OCI-LY1 (cell line): ENCODE results near the gene NLRP6.

Source experiments
- H2AFZ ChIP-seq: fragments of 200-600 bp; sonication (generic), shearing (Covaris generic); 2 replicates; pipeline ENCODE4 v1.6.0; 2014; ENCODE audit warnings: antibody characterized with exemption, mild to moderate bottlenecking, low read length
- H3F3A ChIP-seq: fragments of 200-600 bp; sonication (generic), shearing (Covaris generic); 2 replicates; pipeline ENCODE4 v1.6.0; 2014; ENCODE audit warnings: mild to moderate bottlenecking, antibody characterized with exemption, low read length, moderate library complexity; ENCODE audit not compliant: insufficient read depth
- H3K27ac ChIP-seq: fragments of 200-600 bp; sonication (generic); 2 replicates; pipeline ENCODE4 v1.5.1; 2014; ENCODE audit warnings: low read length, mixed run types, mild to moderate bottlenecking, low read depth; ENCODE audit not compliant: poor library complexity, severe bottlenecking
- H3K27me3 ChIP-seq: fragments of 200-600 bp; sonication (generic); 2 replicates; pipeline ENCODE4 v1.6.0; 2014; ENCODE audit warnings: antibody characterized with exemption, mild to moderate bottlenecking, low read length, moderate library complexity; ENCODE audit not compliant: insufficient read depth
- H3K36me3 ChIP-seq: fragments of 200-600 bp; sonication (generic); 2 replicates; pipeline ENCODE4 v1.6.1; 2014; ENCODE audit warnings: mild to moderate bottlenecking, antibody characterized with exemption, low read length, moderate library complexity, mixed read lengths; ENCODE audit not compliant: insufficient read depth
- H3K4me1 ChIP-seq: fragments of 200-600 bp; sonication (generic); 2 replicates; pipeline ENCODE4 v1.5.1; 2014; ENCODE audit warnings: mild to moderate bottlenecking, low read length, moderate library complexity; ENCODE audit not compliant: insufficient read depth, severe bottlenecking
- H3K4me2 ChIP-seq: fragments of 200-600 bp; sonication (generic), shearing (Covaris generic); 2 replicates; pipeline ENCODE4 v1.6.1; 2014; ENCODE audit warnings: low read length
- H3K4me3 ChIP-seq: fragments of 200-600 bp; sonication (generic); 2 replicates; pipeline ENCODE4 v1.5.1; 2014; ENCODE audit warnings: low read length, low read depth, mild to moderate bottlenecking, mixed read lengths; ENCODE audit not compliant: poor library complexity, severe bottlenecking
- H3K79me2 ChIP-seq: fragments of 200-600 bp; shearing (Covaris generic); 2 replicates; pipeline ENCODE4 v1.6.1; 2016; ENCODE audit warnings: mixed run types, low read length, mixed read lengths; ENCODE audit not compliant: insufficient read depth
- H3K9ac ChIP-seq: fragments of 200-600 bp; sonication (generic), shearing (Covaris generic); 2 replicates; pipeline ENCODE4 v1.6.1; 2014; ENCODE audit warnings: mild to moderate bottlenecking, low read length, mixed read lengths
- H3K9me2 ChIP-seq: fragments of 200-600 bp; sonication (generic), shearing (Covaris generic); 2 replicates; pipeline ENCODE4 v1.6.1; 2014; ENCODE audit warnings: low read depth, mild to moderate bottlenecking, low read length, mixed read lengths
- H3K9me3 ChIP-seq: fragments of 200-600 bp; shearing (Covaris generic); 2 replicates; pipeline ENCODE4 v1.6.1; 2014; ENCODE audit warnings: low read length, mixed read lengths
- H4K20me1 ChIP-seq: fragments of 200-600 bp; sonication (generic), shearing (Covaris generic); 2 replicates; pipeline ENCODE4 v1.6.0; 2016; ENCODE audit warnings: mild to moderate bottlenecking, low read length; ENCODE audit not compliant: insufficient read depth
- CTCF ChIP-seq: fragments of 200-600 bp; sonication (generic), shearing (Covaris generic); IDR thresholded peaks from 2 replicates; pipeline ENCODE4 v1.5.1; 2017; ENCODE audit warnings: mild to moderate bottlenecking, antibody characterized with exemption, low read length, moderate library complexity, mixed read lengths
- EZH2 ChIP-seq: fragments of 200-600 bp; sonication (generic), shearing (Covaris generic); IDR thresholded peaks from 2 replicates; pipeline ENCODE4 v1.8.0; 2017; ENCODE audit warnings: borderline replicate concordance, mixed run types, mild to moderate bottlenecking, antibody characterized with exemption, low read length, moderate library complexity, mixed read lengths

The NLRP6 gene

DNA sequence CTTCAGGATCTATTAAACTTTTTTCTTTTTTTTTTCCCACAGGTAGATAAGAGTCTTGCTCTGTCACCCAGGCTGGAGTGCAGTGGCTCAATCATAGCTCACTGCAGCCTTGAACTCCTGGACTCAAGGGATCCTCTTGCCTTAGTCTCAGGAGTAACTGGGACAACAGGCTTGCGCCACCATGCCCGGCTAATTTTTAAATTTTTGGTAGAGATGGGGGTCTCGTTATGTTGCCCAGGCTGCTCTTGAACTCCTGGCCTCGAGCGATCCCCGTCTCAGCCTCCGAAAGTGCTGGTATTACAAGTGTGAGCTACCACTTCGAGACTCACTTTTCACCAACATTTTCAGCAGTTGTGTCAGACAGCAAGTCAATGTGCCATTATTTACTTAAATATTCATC, 43.0 kb upstream of the NLRP6 start:
- H3F3A ChIP-seq, result no peaks in the 10 kb centered on the region
- no peaks in the 10 kb centered on the region for H3K27me3 ChIP-seq
- H4K20me1 ChIP-seq, result no peaks in the 10 kb centered on the region
- H3K4me3 ChIP-seq, result peak overlapping the region; percentile 78
- TF ChIP-seq EZH2 (no peak), CTCF (no peak)
- peak overlapping the region; percentile 90 for H3K4me2 ChIP-seq
- H3K4me1 ChIP-seq, result peaks cover 23% of the 10 kb centered on the region
- no peak overlapping the region for H3K27ac ChIP-seq
- H3K9me2 ChIP-seq, result no peaks in the 10 kb centered on the region
- H3K9me3 ChIP-seq, result no peaks in the 10 kb centered on the region
- H3K79me2 ChIP-seq, result peaks cover 32% of the 10 kb centered on the region
- H3K9ac ChIP-seq, result peak overlapping the region; percentile 77
- H2AFZ ChIP-seq, result no peak overlapping the region
- H3K36me3 ChIP-seq, result peaks cover 20% of the 10 kb centered on the region

GRCh38 chr11:235609-235996, 42.6 kb upstream of the NLRP6 start:
- Histone ChIP-seq H3F3A (no peaks in the 10 kb centered on the region), H3K4me2 (peak overlapping the region; percentile 90), H3K9me3 (no peaks in the 10 kb centered on the region), H3K9ac (peak overlapping the region; percentile 77), H3K79me2 (peaks cover 32% of the 10 kb centered on the region), H3K27me3 (no peaks in the 10 kb centered on the region), H3K4me1 (peaks cover 23% of the 10 kb centered on the region), H3K36me3 (peaks cover 23% of the 10 kb centered on the region), H3K4me3 (peak overlapping the region; percentile 78), H4K20me1 (no peaks in the 10 kb centered on the region), H3K27ac (peak overlapping the region; percentile 25), H2AFZ (no peak overlapping the region), H3K9me2 (no peaks in the 10 kb centered on the region)
- no peak for TF ChIP-seq EZH2
- TF ChIP-seq CTCF, result no peak

DNA sequence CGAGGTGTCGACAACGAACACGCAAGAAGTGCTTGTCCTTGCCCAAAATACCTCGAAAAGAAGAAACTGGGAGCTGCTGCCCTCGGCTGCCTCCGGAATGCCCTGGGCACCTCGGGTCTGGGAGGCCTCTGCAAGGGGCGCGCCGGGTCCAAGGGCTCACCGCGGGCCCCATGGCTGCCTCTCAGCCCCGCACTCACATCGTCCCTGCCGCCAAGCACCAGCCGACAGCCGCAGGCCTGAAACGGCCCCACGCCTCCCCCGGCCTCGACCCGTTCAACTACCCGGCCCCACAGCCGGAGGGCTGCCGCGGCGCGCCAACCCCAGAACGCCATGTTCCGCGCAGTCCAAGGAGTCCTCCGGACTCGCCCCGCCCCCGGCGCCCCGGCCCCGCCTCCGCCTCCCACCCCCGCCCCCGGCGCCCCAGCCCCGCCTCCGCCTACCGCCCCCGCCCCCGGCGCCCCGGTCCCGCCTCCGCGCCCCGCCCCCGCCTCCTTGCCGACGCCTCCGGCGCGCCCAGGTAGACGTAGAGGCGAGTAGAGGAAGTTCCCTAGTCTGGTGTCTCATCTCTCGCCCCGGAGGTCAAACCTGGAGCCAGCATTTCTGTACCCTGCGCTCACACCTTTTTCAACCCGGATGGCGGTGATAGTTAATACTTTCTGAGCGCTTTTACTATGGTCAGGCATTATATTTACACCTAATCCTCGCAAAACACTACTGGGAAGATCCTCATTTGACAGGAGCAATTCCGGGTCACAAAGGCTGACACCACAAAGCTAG, 42.0 kb upstream of the NLRP6 start, which contains the start of gene SIRT3:
Gene SIRT3, minus strand, starts transcription at position 346 of the 777 bp plus-strand sequence. Its CDS starts 14 bp downstream, at position 332.
- H3K9me3 ChIP-seq, result no peaks in the 10 kb centered on the region
- H3K79me2 ChIP-seq, result peaks cover 32% of the 10 kb centered on the region
- H2AFZ ChIP-seq, result no peak within 1 kb of the TSS
- H4K20me1 ChIP-seq, result no peaks in the 10 kb centered on the region
- no peaks in the 10 kb centered on the region for H3K9me2 ChIP-seq
- peak within 1 kb of the TSS; percentile 90 for H3K4me2 ChIP-seq
- peak within 1 kb of the TSS; percentile 91 for H3K27ac ChIP-seq
- no peaks in the 10 kb centered on the region for H3F3A ChIP-seq
- H3K4me3 ChIP-seq, result peak within 1 kb of the TSS; percentile 100
- peak within 1 kb of the TSS; percentile 100 for H3K9ac ChIP-seq
- TF ChIP-seq CTCF, result no peak
- no peak for TF ChIP-seq EZH2
- H3K36me3 ChIP-seq, result peaks cover 26% of the 10 kb centered on the region
- peaks cover 23% of the 10 kb centered on the region for H3K4me1 ChIP-seq
- no peaks in the 10 kb centered on the region for H3K27me3 ChIP-seq
